Upper lobe of left lung (tissue), 4 donors: ENCODE data around the gene PSMG4.

Source experiments
- EP300 ChIP-seq, 4 donors: sonication (generic); formaldehyde crosslinking; IDR thresholded peaks; one replicate each; pipeline ENCODE4 v1.5.1; 2017; ENCODE audit warnings: antibody characterized with exemption in 4 of 4, control low read depth in 2 of 4
- POLR2AphosphoS5 ChIP-seq, 2 donors: sonication (generic); formaldehyde crosslinking; IDR thresholded peaks; one replicate each; pipeline ENCODE4 v1.5.1; 2017; ENCODE audit warnings: antibody characterized with exemption in 2 of 2
- TF ChIP-seq, protein P1 (sequence below), 6 experiments: fragments of 450-650 bp in 4 of 6; fragments of 200-600 bp in 2 of 6; sonication (generic) in 2 of 6; IDR thresholded peaks; one replicate each; pipeline ENCODE4 v1.5.1; 2016 to 2019; ENCODE audit warnings: antibody characterized with exemption in 6 of 6

GRCh38 chr6:3268680-3269079 lies 9.9 kb downstream of the PSMG4 start:
- no peak for TF ChIP-seq POLR2AphosphoS5 (IDR thresholded peaks at IDR 0.05)
- TF ChIP-seq, protein P1, sequence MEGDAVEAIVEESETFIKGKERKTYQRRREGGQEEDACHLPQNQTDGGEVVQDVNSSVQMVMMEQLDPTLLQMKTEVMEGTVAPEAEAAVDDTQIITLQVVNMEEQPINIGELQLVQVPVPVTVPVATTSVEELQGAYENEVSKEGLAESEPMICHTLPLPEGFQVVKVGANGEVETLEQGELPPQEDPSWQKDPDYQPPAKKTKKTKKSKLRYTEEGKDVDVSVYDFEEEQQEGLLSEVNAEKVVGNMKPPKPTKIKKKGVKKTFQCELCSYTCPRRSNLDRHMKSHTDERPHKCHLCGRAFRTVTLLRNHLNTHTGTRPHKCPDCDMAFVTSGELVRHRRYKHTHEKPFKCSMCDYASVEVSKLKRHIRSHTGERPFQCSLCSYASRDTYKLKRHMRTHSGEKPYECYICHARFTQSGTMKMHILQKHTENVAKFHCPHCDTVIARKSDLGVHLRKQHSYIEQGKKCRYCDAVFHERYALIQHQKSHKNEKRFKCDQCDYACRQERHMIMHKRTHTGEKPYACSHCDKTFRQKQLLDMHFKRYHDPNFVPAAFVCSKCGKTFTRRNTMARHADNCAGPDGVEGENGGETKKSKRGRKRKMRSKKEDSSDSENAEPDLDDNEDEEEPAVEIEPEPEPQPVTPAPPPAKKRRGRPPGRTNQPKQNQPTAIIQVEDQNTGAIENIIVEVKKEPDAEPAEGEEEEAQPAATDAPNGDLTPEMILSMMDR (IDR thresholded peaks at IDR 0.05): no peak
- no peak for TF ChIP-seq EP300 (IDR thresholded peaks at IDR 0.05)
